COLO668 (cell line): ENCODE results near the gene ZNF155.

ENCODE experiments used
- DNase-seq: peaks from one replicate; lab custom pipeline; 2025; ENCODE audit not compliant: unreplicated experiment; lab: John Stamatoyannopoulos, UW

The ZNF155 gene

DNA sequence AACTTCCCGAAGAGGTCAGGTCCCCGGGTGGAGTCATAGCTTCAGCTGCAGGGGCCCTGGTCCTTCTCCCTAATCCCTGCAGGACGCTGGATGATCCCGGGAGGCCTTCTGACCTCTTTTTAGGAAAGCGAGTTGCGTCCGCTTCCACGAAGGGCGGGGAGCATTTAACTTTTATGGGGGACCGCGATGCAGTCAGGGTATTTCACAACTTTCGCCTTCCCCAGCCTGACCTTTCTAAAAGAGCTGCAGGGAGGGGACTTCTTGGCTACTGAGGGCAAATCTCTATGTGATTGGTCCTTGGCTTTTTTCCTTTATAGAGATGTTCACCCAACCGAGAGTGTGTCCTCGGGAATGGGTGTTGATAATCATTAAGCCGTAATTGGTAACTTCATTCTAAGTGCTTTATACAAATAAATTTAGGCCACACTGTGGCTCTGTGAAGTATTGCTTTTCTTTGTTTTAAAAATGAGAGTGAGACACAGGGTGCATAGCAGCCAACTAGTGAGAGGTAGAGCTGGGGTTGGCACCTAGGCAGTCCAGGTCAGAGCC, 19.5 kb downstream of the ZNF155 start:
- no peak for DNase-seq

DNA sequence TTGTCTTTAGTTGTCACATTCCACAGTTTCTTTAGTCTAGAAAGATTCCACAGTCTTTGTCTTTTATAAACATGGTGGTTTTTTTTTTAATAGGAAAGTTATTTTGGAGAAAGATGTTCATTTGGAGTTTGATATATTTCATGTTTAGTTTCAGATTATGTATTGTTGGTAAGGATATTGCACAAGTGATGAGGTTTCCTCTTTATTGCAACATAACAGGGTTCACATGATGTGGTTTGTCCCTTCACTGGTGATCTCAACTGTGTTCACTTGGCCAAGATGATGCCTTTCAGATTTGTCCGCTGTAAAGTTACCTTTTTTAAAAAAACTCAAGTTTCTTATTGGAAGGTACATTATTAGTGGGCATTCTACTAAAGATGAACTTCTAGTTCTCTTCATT, 22.0 kb downstream of the ZNF155 start:
- DNase-seq: no peak

- DNase-seq: no peak
These were observed 23.5 kb downstream of the ZNF155 start for GRCh38 chr19:44007473-44007872.

- no peak for DNase-seq
These were observed 26.5 kb downstream of the ZNF155 start for GRCh38 chr19:44010468-44010867.

- no peak for DNase-seq
These were observed 35.5 kb downstream of the ZNF155 start for GRCh38 chr19:44019498-44019897.

DNA sequence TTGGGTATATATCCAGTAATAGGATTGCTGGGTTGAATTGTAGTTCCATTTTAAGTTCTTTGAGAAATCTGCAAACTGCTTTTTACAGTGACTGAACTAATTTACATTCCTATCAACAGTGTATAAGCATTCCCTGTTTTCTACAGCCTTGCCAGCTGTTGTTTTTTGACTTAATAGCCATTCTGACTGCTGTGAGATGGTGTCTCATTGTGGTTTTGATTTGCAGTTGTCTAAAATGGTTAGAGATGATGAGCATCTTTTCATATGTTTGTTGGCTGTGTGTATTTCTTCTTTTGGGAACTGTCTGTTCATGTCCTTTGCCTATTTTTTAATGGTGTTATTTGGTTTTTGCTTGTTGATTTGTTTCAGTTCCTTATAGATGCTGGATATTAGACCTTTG, 37.2 kb downstream of the ZNF155 start:
- DNase-seq: no peak

DNA sequence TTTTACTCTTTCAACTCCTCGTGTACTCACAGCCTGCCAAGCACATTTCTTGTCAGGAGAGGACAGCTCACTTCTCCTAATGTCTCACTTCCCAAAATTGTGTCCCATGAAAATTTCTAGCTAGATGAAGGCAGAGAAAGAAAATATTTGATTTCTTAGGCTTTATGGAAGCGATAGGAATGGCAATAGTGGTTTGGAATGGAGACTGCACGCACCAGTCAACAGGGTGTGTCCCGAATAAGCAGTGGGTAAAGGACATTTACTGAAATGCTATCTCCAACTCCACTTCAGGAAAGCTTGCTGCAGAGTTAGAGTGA, 40.9 kb downstream of the ZNF155 start:
- DNase-seq: no peak

GRCh38 chr19:44025217-44025936, 41.4 kb downstream of the ZNF155 start, which contains the start of gene ZNF222:
Gene ZNF222 (plus strand): TSS chr19:44025379. CDS start chr19:44025437, 58 bp downstream.
- DNase-seq: peak; percentile 71

DNA sequence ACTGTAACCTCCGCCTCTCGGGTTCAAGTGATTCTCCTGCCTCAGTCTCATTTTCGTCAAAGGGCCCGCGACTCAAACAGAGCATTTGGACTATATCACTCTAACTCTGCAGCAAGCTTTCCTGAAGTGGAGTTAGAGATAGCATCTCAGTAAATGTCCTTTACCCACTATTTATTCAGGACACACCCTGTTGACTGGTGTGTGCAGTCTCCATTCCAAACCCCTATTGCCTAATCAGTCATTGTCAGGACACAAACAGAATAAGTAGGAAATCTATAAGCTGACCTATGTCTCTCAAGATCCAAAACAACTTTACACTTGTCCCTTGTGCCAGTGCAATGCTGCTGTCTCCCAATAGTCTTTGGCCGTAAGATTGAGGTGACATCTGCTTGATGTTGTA, 42.6 kb downstream of the ZNF155 start:
- no peak for DNase-seq

DNA sequence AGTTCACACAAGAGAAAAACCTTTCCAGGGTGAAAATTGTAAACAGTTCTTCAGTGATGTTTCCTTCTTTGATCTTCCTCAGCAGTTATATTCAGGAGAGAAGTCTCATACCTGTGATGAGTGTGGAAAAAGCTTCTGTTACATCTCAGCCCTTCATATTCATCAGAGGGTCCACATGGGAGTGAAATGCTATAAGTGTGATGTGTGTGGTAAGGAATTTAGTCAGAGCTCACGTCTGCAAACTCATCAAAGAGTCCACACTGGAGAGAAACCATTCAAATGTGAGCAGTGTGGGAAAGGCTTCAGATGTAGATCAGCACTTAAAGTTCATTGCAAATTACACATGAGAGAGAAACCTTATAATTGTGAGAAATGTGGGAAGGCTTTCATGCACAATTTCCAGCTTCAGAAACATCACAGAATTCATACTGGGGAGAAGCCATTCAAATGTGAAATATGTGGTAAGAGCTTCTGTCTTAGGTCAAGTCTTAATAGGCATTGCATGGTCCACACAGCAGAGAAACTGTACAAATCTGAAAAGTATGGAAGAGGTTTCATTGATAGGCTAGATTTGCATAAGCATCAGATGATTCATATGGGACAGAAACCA, 48.1 kb downstream of the ZNF155 start:
- no peak for DNase-seq

- no peak for DNase-seq
These were observed 58.2 kb downstream of the ZNF155 start for GRCh38 chr19:44042147-44042546.
